ENCODE measurements around the gene ZNF793.
A peak's percentile ranks its signal among the peaks of the same experiment; 100 is the strongest.

Gene ZNF793

GRCh38 chr19:37506387-37507166, at the start of gene ZNF793:
Gene ZNF793 (plus strand): TSS chr19:37506939. CDS start chr19:37523440, 16,501 bp downstream.
- DNase-seq (ENCODE audit: low spot score): peak; percentile 86

- DNase-seq (ENCODE audit: low spot score): no peak
These were observed 40.4 kb upstream of the ZNF793 start for GRCh38 chr19:37466277-37466797.

- DNase-seq (ENCODE audit: low spot score): peak; percentile 92
These were observed 39.7 kb upstream of the ZNF793 start, which contains the start of gene ZNF569 for GRCh38 chr19:37466798-37467607. Gene ZNF569 (minus strand): TSS chr19:37467444. CDS start chr19:37444921, 22,523 bp downstream.

- no peak for DNase-seq (ENCODE audit: low spot score)
These were observed 39.1 kb upstream of the ZNF793 start for GRCh38 chr19:37467608-37468090.

GRCh38 chr19:37468961-37469777, 37.6 kb upstream of the ZNF793 start, which contains the start of gene ZNF570:
Gene ZNF570 (plus strand): TSS chr19:37469356. CDS start chr19:37470355, 999 bp downstream.
- peak; percentile 90 for DNase-seq (ENCODE audit: low spot score)

GRCh38 chr19:37470216-37470615, 36.5 kb upstream of the ZNF793 start:
- DNase-seq (ENCODE audit: low spot score): no peak

GRCh38 chr19:37472165-37472564, 34.6 kb upstream of the ZNF793 start:
- no peak for DNase-seq (ENCODE audit: low spot score)

- DNase-seq (ENCODE audit: low spot score): no peak
These were observed 22.2 kb upstream of the ZNF793 start for GRCh38 chr19:37484406-37485168.

- no peak for DNase-seq (ENCODE audit: low spot score)
These were observed 14.5 kb upstream of the ZNF793 start for GRCh38 chr19:37492213-37492612.

GRCh38 chr19:37505958-37506386, 767 bp upstream of the ZNF793 start:
- DNase-seq (ENCODE audit: low spot score): no peak

- no peak for DNase-seq (ENCODE audit: low spot score)
These were observed 377 bp downstream of the ZNF793 start for GRCh38 chr19:37507167-37507464.

- no peak for DNase-seq (ENCODE audit: low spot score)
These were observed 4.4 kb downstream of the ZNF793 start for GRCh38 chr19:37511186-37511585.

GRCh38 chr19:37511821-37512220, 5.1 kb downstream of the ZNF793 start:
- no peak for DNase-seq (ENCODE audit: low spot score)

- peak; percentile 0 for DNase-seq (ENCODE audit: low spot score)
These were observed 6.7 kb downstream of the ZNF793 start for GRCh38 chr19:37513397-37513796.

GRCh38 chr19:37519890-37520289, 13.2 kb downstream of the ZNF793 start:
- DNase-seq (ENCODE audit: low spot score): no peak

GRCh38 chr19:37537391-37537947, 30.7 kb downstream of the ZNF793 start:
- no peak for DNase-seq (ENCODE audit: low spot score)

GRCh38 chr19:37551129-37551993, 44.6 kb downstream of the ZNF793 start:
- DNase-seq (ENCODE audit: low spot score): peak; percentile 49

GRCh38 chr19:37563518-37563917, 56.8 kb downstream of the ZNF793 start:
- no peak for DNase-seq (ENCODE audit: low spot score)

- DNase-seq (ENCODE audit: low spot score): no peak
These were observed 58.1 kb downstream of the ZNF793 start for GRCh38 chr19:37564624-37565369.
